ENCODE results near the gene PADI1.

PADI1 gene

DNA sequence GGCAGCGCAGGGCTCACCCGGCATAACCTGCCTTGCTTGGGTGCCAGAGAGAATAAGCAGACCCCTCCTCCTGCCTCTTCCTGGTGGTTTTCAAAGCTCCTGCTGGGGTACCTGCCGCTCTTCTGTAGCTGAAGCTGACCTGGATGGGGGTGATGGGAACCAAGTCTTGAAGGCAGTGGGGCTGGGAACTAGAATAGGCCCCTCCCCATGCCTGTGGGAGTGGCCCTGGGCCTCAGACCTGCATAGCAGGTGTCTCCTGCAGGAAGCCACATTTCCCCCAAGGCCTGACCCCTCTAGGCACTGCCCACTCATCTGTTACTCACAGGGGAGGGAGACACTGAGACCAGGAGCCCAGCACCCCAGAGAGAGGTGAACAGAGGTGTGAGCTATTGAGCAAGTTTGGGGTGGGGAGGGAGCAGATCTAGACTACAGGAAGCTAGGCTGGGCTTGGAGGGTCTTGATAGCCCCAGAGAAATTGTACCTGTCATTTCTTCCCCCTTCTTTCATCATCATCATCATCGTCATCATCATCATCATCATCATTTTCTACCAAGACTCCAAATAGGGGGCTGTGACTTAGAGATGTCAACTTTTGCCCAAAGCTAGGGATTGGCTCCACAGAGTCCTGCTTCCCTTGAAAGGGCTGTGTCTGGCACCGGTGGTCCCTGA is 10.1 kb downstream of the PADI1 start:
- no peak for DNase-seq (ENCODE audit: low spot score)

DNA sequence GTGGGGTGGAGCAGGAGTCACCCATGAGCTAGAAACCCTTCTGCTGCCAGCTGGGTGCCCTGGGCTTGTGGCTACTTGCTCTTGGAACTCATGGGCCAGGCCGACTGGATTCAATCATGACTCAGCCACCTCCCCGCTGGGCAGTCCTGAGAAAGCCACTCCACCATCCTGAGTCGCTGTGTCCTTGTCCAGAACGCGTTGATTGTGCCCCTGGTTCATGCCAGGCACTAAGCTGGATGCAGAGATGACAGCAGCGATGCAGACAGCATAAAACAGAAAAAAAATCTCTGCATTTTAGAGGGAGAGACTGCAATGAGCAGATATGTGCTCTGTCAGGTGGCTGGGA is 10.6 kb downstream of the PADI1 start:
- DNase-seq (ENCODE audit: low spot score) = no peak

DNA sequence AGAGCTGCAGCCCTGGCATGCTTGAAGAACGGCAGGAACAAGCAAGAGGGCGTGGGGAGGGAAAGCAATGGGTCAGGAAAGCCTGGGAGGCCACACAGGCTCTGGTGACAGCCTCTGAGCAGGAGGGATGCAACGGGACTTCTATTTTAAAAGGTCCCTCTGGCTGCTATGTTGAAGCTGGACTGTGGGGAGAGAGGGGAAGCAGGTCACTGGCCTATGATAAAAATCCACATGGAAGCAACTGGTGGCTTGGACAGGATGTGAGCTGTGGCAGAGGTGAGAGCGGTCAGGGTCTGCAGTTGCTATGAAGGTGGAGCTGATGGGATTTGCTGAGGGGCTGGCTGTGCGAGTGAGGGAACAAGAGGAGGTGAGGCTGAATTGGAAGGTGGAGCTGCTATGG is 11.2 kb downstream of the PADI1 start:
- DNase-seq (ENCODE audit: low spot score) = no peak

DNA sequence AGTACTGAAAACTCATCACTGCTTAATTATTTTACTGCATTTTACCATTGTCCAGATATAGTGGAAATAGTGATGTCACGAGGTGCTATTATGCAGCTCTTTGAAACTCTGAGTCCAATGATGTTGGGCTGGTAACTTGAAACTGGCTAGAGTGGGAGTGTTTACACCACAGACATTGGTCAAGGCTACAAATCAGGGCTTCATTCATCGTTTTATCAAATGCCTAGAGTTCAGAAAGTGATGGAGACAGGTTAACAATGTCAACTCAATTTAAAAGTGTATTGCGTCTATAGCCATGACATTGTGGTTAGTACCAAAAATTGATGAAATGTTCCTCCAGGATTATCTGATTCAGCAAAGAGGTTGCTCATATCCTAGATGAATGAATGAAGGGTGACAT is 12.7 kb downstream of the PADI1 start:
- no peak for DNase-seq (ENCODE audit: low spot score)

DNA sequence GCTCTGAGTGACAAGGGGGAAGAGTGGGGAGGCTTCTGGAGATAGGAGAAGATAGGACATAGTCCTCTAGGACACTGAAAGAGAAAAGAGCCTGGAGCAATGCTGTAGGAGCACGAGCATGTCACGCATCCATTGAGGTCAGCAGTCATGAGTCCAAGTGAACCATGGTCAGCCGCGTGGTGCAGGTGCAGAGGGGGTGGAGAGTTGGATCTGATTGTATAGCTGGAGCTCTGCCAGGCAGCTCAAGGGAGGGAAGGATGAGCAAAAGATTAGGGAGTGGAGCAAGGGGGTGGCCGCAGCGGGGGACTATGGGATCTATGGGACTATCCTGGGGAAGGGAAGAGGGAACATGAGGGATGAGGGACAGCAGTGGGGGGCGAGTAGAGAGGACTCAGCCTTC is 14.0 kb downstream of the PADI1 start:
- DNase-seq (ENCODE audit: low spot score) = no peak

DNA sequence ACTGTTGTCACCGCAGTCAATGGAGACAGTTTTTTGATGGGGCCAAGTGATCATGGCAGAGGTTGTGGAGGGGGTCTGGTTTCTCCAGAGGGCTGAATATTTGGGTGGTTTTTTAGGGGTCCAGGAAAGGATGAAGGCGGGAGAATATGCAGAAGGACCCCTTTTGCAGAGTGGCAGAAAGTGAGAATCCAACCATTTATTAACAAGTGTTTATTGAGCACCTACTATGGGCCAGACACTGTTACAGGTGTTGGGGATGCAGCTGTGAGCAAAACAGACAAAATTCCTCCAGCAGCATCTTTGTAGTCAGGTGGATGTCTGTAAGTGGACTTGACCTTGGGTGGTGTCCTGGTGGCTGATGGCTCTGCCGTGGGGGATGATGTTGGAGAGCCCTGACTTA is 15.4 kb downstream of the PADI1 start:
- no peak for DNase-seq (ENCODE audit: low spot score)

DNA sequence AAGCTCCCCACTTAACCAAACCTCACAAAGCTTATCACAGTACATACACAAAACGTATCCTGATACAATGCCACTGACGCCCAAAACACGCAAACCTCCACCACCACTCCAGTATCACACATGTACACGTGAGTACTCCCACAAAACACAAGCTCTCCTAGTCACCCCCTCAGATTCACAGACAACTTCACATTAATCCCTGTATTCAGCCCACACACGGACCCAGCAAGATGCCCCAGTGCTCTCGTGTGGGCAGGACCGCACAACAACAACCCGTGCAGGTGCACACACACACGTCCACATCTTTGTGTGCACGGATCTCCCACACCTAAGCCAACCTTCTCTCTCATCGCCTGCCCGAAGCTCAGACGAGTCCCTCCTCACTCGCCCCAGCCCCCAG is 17.6 kb downstream of the PADI1 start:
- no peak for DNase-seq (ENCODE audit: low spot score)

DNA sequence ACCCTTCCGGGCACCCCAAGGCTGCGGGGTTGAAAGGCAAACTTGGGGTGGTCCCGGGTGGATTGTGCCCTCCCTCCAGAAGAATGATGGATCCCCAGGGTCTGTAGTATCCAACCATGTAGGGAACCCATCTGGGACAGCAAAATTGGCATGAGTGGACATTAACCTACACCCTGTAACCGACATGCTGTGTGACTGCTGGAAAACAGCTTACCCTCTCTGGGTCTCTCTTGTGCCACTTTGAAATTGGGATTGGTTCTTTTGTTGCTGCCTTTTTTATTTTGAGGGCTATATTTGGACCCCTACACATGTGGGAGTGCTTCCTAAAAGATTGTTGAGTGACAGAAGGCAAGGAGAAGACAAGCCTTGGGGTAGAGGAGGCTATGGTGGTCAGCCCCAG is 19.5 kb downstream of the PADI1 start:
- DNase-seq (ENCODE audit: low spot score) = no peak

DNA sequence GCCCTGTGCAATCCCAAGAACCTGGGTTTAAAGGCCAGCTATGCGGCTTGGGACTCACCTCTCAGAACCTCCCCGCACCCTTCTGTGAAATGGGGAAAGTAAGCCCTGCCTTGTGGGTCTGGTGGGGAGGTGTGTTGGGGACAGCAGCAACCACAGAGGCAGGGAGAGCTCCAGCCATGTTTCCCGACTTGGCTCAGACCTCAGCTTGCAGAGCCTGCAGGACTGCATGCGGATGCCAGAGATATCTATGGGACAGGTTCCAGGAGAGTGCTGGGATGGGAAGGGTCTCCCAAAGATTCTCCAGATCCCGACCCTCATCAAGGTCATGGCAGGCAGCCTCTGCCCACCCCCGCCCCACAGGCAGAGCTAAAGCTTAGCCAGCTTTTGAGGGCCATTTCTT is 20.2 kb downstream of the PADI1 start:
- no peak for DNase-seq (ENCODE audit: low spot score)

DNA sequence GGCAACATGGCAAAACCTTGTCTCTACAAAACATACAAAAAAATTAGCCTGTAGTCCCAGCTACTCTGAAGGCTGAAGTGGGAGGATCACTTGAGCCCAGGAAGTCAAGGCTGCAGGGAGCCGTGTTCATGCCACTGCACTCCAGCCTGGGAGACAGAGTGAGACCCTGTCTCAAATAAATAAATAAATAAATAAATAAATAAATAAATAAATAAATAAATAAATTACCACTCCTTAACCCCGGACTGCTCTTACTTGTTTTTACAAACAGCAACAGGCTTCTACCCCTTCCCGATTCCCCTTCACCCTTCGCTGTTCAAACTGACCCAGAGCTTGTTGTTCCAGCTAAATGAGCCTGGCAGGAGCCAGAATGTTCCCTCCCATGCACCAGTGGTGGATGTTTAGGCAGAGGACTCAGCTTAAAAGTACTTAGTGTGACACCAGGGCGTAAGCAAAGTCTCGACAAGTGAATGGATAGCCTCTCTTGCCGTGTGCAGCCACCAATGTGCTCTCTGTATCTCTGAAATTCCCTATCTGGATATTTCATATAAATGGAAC is 22.5 kb downstream of the PADI1 start:
- no peak for DNase-seq (ENCODE audit: low spot score)

DNA sequence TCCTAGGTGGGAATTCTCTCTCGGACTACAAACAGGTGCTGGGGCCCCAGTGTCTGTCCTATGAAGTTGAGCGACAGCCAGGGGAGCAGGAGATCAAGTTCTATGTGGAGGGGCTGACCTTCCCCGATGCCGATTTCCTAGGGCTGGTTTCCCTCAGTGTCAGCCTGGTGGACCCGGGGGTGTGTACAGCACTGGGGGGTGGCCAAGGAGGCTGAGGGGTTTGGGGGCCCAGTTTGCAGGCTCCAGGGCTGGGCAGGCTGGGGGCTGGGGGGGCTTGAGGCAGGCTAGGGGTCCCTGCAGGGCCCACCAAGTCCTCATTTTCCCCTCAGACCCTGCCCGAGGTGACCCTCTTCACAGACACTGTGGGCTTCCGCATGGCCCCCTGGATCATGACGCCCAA is 23.7 kb downstream of the PADI1 start:
- no peak for DNase-seq (ENCODE audit: low spot score)

DNA sequence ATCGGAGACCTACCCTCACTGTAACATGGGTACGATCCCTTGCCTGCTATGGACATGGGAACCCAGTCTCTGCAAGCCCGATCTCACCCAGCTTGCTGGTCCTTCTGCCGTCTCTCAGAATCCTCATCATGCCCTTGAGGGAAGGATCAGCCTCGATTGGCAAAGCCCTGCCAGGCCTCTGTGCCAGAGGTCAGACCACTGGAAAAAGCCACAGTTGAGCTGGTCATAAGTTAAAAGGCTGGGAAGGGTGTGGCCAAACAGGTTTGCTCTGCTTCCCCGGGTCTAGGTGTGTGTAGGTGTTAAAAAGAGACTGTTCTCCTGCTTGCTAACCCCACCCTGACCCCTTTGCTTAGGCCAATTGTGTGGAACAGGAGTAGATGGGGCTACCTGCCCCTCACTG is 24.5 kb downstream of the PADI1 start:
- no peak for DNase-seq (ENCODE audit: low spot score)

DNA sequence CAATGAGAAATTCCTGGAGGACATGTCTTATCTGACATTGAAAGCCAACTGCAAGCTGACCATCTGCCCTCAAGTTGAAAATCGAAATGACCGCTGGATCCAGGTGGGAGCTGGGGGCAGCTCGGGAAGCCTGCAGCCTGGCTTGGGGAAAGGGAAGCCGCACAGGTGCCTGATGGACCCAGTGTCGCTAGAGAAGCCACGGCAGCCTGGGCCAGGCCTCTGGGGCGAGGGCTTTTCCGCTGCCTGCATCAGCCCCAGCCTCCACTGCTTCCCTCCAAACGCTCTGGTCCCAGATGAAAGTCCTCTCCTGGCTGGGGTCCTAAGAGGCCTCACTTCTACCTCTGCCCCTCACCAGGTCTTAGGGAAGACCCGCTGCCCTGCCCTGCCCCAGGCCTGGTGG is 25.2 kb downstream of the PADI1 start:
- no peak for DNase-seq (ENCODE audit: low spot score)

DNA sequence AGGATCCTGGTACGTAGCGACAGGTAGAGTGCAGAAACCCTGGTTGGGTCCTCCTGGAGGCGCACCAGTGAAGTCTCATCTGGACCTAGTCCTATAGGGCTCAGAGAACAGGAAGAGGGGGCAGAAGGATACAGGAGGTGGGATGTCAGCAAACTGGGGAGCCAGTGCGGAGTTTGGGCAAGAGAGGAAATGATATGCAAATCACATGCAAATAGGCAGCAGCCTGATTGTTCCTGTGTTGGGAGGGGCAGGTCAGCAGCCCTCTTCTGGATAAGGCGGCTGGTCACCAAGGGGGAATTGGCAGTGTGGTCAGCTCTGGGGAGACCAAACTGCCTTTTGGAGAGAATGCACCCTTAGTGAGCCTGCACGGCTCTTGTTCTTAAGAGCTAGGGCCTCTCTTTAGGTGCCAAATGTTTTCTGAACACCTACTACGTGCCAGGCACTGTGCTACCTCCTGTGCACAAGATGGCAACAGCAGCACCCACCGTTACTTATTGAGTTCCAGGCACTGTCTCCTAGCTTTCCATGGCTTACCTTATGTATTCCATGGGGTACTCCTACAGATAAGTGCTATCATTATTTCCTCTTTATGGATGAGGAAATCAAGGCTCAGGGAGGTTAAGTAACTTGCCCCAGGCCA is 25.9 kb downstream of the PADI1 start:
- no peak for DNase-seq (ENCODE audit: low spot score)

DNA sequence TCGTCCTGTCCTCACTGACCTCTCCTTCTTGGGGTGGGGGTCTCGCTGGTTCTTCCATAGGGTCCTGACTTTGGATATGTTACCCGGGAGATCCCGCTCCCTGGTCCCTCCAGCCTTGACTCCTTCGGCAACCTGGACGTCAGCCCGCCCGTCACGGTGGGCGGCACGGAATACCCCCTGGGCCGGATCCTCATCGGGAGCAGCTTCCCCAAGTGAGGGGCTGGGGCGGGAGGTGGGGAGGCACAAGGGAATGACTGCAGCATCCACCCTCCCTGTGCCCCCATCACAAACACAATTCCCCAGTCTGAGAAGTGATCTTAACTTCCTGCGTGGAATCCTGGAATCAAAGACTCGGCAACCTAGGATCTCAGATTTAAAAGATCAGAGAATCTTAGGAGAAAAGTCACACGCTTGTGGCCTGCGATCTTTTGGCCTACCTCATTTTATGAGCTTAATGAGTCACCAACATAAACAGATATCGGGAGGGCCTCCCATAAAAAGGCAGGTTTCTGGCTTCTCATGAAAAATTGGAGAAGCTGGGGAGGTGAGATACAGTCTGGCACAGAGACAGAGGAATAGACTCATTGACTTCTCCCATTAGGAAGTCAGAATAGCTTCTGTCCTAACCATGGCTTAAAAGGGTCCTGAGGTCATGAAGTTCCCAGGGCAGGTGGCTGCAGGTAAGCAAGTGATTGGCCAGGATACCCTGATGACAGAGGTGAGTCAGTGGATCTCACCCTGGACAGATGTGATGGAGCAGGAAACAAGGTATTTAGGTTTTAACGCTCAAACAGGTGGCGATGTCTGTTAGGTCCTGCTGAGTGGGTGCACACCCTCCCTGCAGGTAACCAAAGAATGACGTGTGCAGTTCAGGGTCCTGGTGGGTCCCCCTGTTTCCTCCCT is 28.1 kb downstream of the PADI1 start:
- no peak for DNase-seq (ENCODE audit: low spot score)

DNA sequence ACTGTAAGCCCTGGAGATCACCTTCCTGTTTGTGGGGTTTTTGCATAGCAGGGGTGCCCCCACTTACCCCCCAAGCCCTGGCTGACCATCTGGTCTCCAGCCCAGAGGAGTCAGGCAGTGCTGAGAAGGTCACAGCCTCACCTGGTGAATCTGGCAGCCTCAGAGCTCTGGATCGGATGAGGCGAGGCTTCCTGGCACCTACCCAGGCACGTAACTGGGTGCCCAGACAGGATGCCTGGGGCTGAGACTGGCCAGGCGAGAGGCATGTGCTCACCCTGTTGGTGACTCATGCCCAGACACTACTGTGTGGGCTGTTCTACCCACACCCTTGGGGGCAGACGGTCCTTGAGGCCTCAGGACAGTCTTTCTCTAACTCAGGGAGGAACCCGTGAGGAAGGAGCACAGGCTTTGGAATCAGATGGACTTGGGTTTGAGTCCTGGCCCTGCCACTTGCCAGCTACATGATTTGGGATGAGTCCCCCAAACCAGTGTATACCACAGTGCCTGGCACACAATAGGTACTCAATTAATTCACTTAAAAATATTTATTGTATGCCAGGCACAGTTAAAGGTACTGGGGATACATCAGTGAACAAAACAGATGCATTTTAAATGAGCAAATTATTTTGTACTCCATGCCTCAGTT is 28.9 kb downstream of the PADI1 start:
- peak; percentile 69 for DNase-seq (ENCODE audit: low spot score)

DNA sequence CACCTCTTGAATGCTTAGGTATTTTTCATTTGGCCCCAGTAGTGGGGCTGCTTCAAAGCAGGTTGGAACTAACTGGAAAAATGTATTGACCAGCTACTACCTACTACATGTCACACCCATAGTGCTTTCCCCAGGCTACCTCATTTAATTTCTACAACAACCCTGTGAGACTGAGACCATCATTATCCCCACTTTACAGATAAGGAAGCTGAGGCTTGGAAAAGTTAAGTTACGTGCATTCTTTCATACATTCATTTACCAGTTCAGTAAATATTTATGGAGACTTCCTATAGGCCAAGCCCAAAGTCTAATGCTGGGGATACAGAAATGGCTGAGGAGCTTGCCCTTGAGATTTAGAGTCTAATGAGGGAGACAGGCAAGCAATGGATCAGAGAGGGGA is 29.5 kb downstream of the PADI1 start:
- DNase-seq (ENCODE audit: low spot score) = no peak

DNA sequence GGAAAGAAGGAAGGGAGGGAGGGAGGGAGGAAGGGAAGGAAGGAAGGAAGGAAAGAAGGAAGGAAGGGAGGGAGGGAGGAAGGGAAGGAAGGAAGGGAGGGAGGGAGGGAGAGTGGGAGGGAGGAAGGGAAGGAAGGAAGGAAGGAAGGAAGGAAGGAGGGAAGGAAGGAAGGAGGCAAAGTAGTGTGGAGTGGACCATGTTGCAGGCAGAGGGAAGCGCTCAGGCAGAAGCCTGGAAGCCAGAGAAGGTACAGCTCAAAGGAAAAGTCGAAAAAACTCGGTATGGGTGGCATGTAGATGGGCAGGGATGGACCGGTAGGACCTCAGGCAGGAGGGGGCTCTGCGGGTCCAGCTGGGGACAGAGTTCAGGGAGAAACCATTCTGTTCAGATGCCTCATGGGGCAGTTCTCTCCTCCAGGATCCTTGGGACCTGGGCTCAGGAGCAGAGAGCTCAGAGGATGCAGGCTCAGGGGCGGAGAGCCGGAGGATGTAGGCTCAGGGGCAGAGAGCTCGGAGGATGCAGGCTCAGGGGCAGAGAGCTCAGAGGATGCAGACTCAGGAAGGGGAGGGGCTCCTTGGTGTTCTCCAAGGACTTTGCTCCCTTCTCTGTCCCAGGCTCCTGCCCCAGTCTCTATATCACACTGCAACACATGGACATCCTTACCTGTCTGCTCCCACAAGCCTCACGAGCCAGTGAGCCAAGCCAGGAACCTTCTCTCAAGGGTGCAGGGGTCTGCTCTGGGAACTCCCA is 30.4 kb downstream of the PADI1 start:
- no peak for DNase-seq (ENCODE audit: low spot score)

DNA sequence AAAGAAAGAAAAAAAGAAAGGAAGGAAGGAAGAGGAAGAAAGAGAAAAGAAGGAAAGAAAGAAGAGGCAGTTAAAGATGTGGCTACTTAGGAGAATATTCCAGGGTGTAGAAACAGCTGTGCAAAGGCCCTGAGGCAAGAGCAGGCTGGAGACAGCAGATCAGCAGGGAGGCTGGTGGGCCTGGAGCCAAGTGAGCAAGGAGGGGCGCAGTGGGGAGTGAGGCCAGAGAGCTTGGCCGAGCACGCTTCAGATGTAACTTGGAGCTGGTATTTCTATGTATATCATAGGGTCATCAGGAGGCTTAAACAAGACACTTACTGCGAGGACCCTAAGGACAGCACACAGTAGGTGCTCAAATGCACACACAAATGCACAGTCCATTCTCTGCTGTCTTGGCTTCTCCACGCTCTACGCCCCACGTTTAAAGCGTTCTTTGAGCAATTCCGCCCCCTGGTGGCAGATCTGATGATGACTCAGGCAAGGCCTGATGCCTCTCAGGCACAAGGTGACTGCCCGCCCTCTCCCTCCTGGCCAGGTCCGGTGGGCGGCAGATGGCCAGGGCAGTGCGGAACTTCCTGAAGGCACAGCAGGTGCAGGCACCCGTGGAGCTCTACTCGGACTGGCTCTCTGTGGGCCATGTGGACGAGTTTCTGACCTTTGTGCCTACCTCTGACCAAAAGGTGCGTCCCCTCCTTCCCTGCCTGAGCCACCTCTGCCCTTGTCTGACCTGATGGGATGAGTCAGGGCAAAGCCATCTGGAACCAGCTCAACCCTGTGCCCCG is 32.0 kb downstream of the PADI1 start:
- DNase-seq (ENCODE audit: low spot score) = peak; percentile 78

DNA sequence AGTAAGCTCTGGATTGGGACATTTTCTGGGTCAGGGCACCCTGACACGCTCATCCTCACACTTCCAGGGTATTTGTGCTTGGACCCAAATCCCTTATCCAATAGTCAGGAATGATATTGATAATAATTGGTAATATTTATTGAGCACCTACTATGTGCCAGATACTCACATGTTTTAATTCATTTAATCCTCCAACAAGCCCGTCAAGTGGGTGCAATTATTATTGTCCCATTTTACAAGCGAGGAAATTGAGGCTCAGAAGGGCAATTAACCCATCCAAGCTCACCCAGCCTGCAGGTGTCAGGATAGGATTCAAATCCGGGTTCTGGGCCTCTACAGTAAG is 32.6 kb downstream of the PADI1 start:
- no peak for DNase-seq (ENCODE audit: low spot score)

DNA sequence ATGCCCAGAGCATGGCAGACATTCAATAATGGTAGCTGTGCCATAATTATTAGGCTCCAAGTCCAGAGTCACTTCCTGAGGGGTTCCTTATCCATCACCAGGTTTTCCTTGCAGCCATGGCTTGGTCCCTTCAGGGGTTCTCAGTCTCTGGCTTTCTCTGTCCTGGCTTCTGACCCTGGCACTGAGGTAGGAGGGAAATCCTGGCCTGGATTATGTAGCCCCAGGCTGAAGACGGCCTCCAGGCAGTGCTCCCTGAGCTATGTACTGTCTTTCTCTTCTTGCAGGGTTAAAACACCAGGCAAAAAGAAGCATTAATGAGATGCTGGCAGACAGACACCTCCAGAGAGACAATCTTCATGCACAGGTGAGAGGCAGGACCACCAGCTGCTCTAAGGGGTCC is 34.5 kb downstream of the PADI1 start:
- DNase-seq (ENCODE audit: low spot score) = peak; percentile 54

All from globus pallidus (tissue), 1 donor.